DND-41 (cell line): Measurements from ENCODE around the gene CDRT15L2.
"Not testable (repeated sequence)": the region's sequence is repeated elsewhere in the genome, so short reads cannot be mapped to it uniquely, and the experiment has no call there.

Source experiments
- EZH2 ChIP-seq: IDR thresholded peaks from 3 replicates; pipeline ENCODE4 v1.6.1; 2012; ENCODE audit warnings: borderline replicate concordance, low read depth, mild to moderate bottlenecking, moderate library complexity, low read length, inconsistent platforms; ENCODE audit not compliant: severe bottlenecking
- TF ChIP-seq, protein P1 (sequence below): IDR thresholded peaks from 2 replicates; pipeline ENCODE4 v1.5.1; 2012; ENCODE audit warnings: borderline replicate concordance, low read length, moderate library complexity, mild to moderate bottlenecking; ENCODE audit not compliant: poor library complexity, severe bottlenecking; ENCODE audit errors: extremely low read depth

DNA sequence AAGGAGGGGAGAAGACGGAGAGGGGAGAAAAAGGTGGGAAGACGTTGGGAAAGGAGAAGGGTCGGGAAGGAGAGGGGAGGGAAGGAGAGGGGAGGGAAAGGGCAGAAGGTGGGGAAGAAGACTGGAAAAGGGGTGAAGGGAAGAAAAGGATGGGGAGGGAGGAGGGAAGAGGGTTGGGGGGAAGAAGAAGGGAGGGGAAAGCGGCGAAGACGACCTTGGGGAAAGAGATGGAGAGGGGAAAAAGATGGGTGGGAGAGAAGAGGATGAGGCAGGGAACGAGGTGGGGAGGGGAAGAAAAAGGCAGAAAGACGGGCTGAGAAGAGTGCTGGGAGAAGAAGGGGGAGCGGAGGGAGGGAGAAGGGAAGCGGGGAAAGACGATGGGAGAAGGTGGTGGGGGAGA lies 46.3 kb upstream of the CDRT15L2 start:
- TF ChIP-seq, protein P1, sequence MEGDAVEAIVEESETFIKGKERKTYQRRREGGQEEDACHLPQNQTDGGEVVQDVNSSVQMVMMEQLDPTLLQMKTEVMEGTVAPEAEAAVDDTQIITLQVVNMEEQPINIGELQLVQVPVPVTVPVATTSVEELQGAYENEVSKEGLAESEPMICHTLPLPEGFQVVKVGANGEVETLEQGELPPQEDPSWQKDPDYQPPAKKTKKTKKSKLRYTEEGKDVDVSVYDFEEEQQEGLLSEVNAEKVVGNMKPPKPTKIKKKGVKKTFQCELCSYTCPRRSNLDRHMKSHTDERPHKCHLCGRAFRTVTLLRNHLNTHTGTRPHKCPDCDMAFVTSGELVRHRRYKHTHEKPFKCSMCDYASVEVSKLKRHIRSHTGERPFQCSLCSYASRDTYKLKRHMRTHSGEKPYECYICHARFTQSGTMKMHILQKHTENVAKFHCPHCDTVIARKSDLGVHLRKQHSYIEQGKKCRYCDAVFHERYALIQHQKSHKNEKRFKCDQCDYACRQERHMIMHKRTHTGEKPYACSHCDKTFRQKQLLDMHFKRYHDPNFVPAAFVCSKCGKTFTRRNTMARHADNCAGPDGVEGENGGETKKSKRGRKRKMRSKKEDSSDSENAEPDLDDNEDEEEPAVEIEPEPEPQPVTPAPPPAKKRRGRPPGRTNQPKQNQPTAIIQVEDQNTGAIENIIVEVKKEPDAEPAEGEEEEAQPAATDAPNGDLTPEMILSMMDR: not testable (repeated sequence)
- not testable (repeated sequence) for TF ChIP-seq EZH2
